ENCODE data around the gene SLC44A1.

DNA sequence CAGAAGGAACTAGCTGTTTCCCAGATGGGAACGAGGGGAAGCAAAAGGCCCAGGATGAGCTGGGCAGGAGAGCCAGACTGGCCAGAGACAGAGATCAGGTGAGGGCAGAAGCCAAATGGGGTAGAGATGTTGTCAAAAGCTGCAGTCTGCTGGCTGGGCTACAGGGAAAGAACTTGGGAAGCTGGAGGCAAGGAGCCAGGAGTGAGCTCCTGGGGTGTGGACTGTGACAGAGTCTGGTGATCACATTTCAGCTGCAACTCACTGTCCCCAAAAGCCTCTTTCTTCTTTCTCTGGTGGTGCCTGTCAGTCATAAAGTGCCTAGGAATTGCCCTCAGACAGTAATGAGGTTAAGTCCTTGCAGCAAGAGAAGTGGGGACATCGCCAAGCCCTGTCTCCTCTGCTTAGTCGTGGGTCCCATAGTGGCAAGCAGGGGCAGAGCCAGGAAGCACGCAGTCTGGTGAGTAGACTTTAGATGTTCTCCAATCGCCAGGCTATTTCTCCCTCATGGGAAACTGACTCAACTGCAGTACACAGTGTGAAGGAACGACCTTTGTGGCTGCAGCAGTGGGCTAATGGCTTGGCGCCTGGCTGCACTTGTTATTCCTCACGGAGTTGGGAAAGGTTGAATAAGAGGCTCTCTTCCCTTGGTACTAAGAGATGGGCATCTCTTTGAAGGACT, 200.9 kb downstream of the SLC44A1 start:
- no peak for TF ChIP-seq CTCF (IDR thresholded peaks at IDR 0.05)
- TF ChIP-seq POLR2A (IDR thresholded peaks at IDR 0.05): no peak
- TF ChIP-seq POLR2AphosphoS5 (IDR thresholded peaks at IDR 0.05): no peak
